Right cardiac atrium (tissue), 5 donors: Measurements from ENCODE around the gene GAS7. TPM values are rescaled to one million over a fixed set of nuclear protein-coding genes. Genes with fewer than 3 reads are reported as not detected.
A peak's percentile ranks its signal among the peaks of the same experiment; 100 is the strongest.

ENCODE experiments used
- ATAC-seq, 2 donors: fragments of 200-7000 bp; cut with Tn5 transposase; one replicate each; pipeline versions ENCODE4 v1.8.0 to v1.9.1; 2020; ENCODE audit warnings: moderate library complexity in 2 of 2, mild to moderate bottlenecking in 1 of 2
- DNase-seq, 3 donors: peaks; one replicate each; pipeline ENCODE4 v3.0.0-alpha.2; 2020
- H3K27ac ChIP-seq: one replicate; pipeline ENCODE4 v1.5.1; 2013; ENCODE audit warnings: mild to moderate bottlenecking, low read length, control low read depth, moderate library complexity
- H3K27me3 ChIP-seq: one replicate; pipeline ENCODE4 v1.6.1; 2013; ENCODE audit not compliant: control insufficient read depth, insufficient read depth
- H3K4me1 ChIP-seq: one replicate; pipeline ENCODE4 v1.6.1; 2013; ENCODE audit warnings: low read length; ENCODE audit not compliant: control insufficient read depth, insufficient read depth
- H3K4me3 ChIP-seq: one replicate; pipeline ENCODE4 v1.5.1; 2013; ENCODE audit warnings: low read length, control low read depth
- H3K9me3 ChIP-seq: one replicate; pipeline ENCODE4 v1.6.1; 2013; ENCODE audit warnings: low read length; ENCODE audit not compliant: control insufficient read depth
- WGBS: extraction: QIAGEN DNeasy Blood & Tissue Kit; methylation state at CpG from one replicate; pipeline ENCODE4 v1.1.7; 2013; 5-methylcytosine and 5-hydroxymethylcytosine counted together
- intact Hi-C, 4 donors: fragments of 100-400 bp; cut with DNase I; formaldehyde crosslinking; loops; one replicate each; pipeline versions ENCODE4 v1.11.0 to v1.14.0; 2022 to 2023
- polyA plus RNA-seq: library from polyadenylated mRNA; stranded (reverse); fragments of 200-250 nt; gene quantifications from one replicate; pipeline ENCODE4 v1.2.3, GENCODE V29; 2013
- total RNA-seq, 4 donors: library from RNA; stranded (reverse); fragmentation: NEBNext Ultra II Directional; extraction: Animal tissue kit (Norgen Biotek cat#: 25700); gene quantifications; one replicate each; pipeline ENCODE4 v1.2.1, GENCODE V29; 2021
- donor health status: healthy with polysubstance abuse.
- donor health status: DM: no; HTN: yes; CAD: no.
- donor health status: DM: no; HTN: no; CAD: no.
- donor health status: DM: no; HTN: yes; CAD: no; lungs with severe emphysema.
- donor health status: DM: yes; HTN: yes; CAD: no.

Gene GAS7
- total and polyA plus RNA-seq, 5 donors, result 40.3 to 200 (median 113) TPM

GRCh38 chr17:10130677-10131076, 67.7 kb downstream of the GAS7 start:
- H3K27me3 ChIP-seq, result no peaks in the 10 kb centered on the region
- ATAC-seq (no peak), DNase-seq (no peak)
- H3K4me1 ChIP-seq, result no peaks in the 10 kb centered on the region
- H3K9me3 ChIP-seq, result no peaks in the 10 kb centered on the region
- H3K27ac ChIP-seq, result no peak overlapping the region
- WGBS, result 82% methylated on average over 5 of the region's 5 CpGs
- intact Hi-C loops, result no loop called here
- H3K4me3 ChIP-seq, result no peak overlapping the region

- ATAC-seq (no peak), DNase-seq (no peak)
- H3K9me3 ChIP-seq, result no peaks in the 10 kb centered on the region
- intact Hi-C loops, result no loop called here
- H3K4me3 ChIP-seq, result no peak overlapping the region
- no peaks in the 10 kb centered on the region for H3K27me3 ChIP-seq
- 42% methylated on average over 5 of the region's 5 CpGs for WGBS
- H3K27ac ChIP-seq, result no peak overlapping the region
- no peaks in the 10 kb centered on the region for H3K4me1 ChIP-seq
Measured at GRCh38 chr17:10130263-10130662, 68.1 kb downstream of the GAS7 start.

GRCh38 chr17:10127819-10128425, 70.5 kb downstream of the GAS7 start:
- Histone ChIP-seq H3K4me1 (peaks cover 14% of the 10 kb centered on the region), H3K4me3 (no peak overlapping the region), H3K27me3 (no peaks in the 10 kb centered on the region), H3K9me3 (no peaks in the 10 kb centered on the region), H3K27ac (peak overlapping the region; percentile 49)
- DNase-seq (peak; percentile 91 to 97 (median 95)), ATAC-seq (peak; percentile 93 to 94)
- intact Hi-C loops, result loop anchor here in 3 of 4 donors (10.0 kb wide), 2 partner anchors 67 to 93 kb away; partner anchors contain the start of gene GAS7 (in 1 of the 3)
- 34% methylated on average over 19 of the region's 19 CpGs for WGBS

GRCh38 chr17:10126616-10127501, 71.5 kb downstream of the GAS7 start:
- WGBS, result 40% methylated on average over 16 of the region's 16 CpGs
- H3K27ac ChIP-seq, result peak overlapping the region; percentile 28
- no peaks in the 10 kb centered on the region for H3K27me3 ChIP-seq
- DNase-seq (peak; percentile 42 to 72 (median 71)), ATAC-seq (peak; percentile 8 to 24)
- intact Hi-C loops, result loop anchor here in 3 of 4 donors (10.0 kb wide), 2 partner anchors 68 to 92 kb away; partner anchors contain the start of gene GAS7 (in 1 of the 3)
- H3K9me3 ChIP-seq, result no peaks in the 10 kb centered on the region
- peaks cover 18% of the 10 kb centered on the region for H3K4me1 ChIP-seq
- H3K4me3 ChIP-seq, result no peak overlapping the region

GRCh38 chr17:10126276-10126615, 72.2 kb downstream of the GAS7 start:
- Histone ChIP-seq H3K27ac (peak overlapping the region; percentile 28), H3K4me3 (no peak overlapping the region), H3K4me1 (peaks cover 19% of the 10 kb centered on the region), H3K27me3 (no peaks in the 10 kb centered on the region), H3K9me3 (no peaks in the 10 kb centered on the region)
- intact Hi-C loops, result loop anchor here in 3 of 4 donors (10.0 kb wide), 2 partner anchors 69 to 91 kb away; partner anchors contain the start of gene GAS7 (in 1 of the 3)
- DNase-seq (peak in 1 of 3 donors; percentile 69), ATAC-seq (no peak)
- 69% methylated on average over 18 of the region's 18 CpGs for WGBS

GRCh38 chr17:10125531-10126275, 72.7 kb downstream of the GAS7 start:
- H3K27ac ChIP-seq, result peak overlapping the region; percentile 5

GRCh38 chr17:10123093-10123492, 75.3 kb downstream of the GAS7 start:
- H3K27ac ChIP-seq, result peak overlapping the region; percentile 68
- 71% methylated on average over 2 of the region's 2 CpGs for WGBS
- no peaks in the 10 kb centered on the region for H3K27me3 ChIP-seq
- no peak overlapping the region for H3K4me3 ChIP-seq
- no peaks in the 10 kb centered on the region for H3K9me3 ChIP-seq
- H3K4me1 ChIP-seq, result peaks cover 24% of the 10 kb centered on the region
- DNase-seq (peak in 1 of 3 donors; percentile 83), ATAC-seq (no peak)
- intact Hi-C loops, result loop anchor here in 3 of 4 donors (10.0 kb wide), 2 partner anchors 72 to 88 kb away; partner anchors contain the start of gene GAS7 (in 1 of the 3)

More at GRCh38 chr17:10125531-10126275, 72.7 kb downstream of the GAS7 start:
- H3K9me3 ChIP-seq, result no peaks in the 10 kb centered on the region
- WGBS, result 36% methylated on average over 11 of the region's 11 CpGs
- intact Hi-C loops, result loop anchor here in 3 of 4 donors (10.0 kb wide), 2 partner anchors 69 to 91 kb away; partner anchors contain the start of gene GAS7 (in 1 of the 3)
- no peak overlapping the region for H3K4me3 ChIP-seq
- DNase-seq (no peak), ATAC-seq (no peak)
- H3K27me3 ChIP-seq, result no peaks in the 10 kb centered on the region
- peaks cover 19% of the 10 kb centered on the region for H3K4me1 ChIP-seq

- no peak overlapping the region for H3K27ac ChIP-seq
- peak; percentile 70 to 91 (median 84) for DNase-seq
- ATAC-seq, result peak in 1 of 2 donors; percentile 3
- H3K4me1 ChIP-seq, result peaks cover 33% of the 10 kb centered on the region
- H3K4me3 ChIP-seq, result no peak overlapping the region
- WGBS, result 45% methylated on average over 17 of the region's 17 CpGs
- H3K27me3 ChIP-seq, result no peaks in the 10 kb centered on the region
- H3K9me3 ChIP-seq, result no peaks in the 10 kb centered on the region
- intact Hi-C loops, result loop anchor here in 3 of 4 donors (10.0 kb wide), 2 partner anchors 73 to 87 kb away; partner anchors contain the start of gene GAS7 (in 1 of the 3)
Measured at GRCh38 chr17:10121971-10122707, 76.3 kb downstream of the GAS7 start.

GRCh38 chr17:10120749-10121148, 77.7 kb downstream of the GAS7 start:
- peaks cover 35% of the 10 kb centered on the region for H3K4me1 ChIP-seq
- intact Hi-C loops, result loop anchor here in 3 of 4 donors (10.0 kb wide), 2 partner anchors 74 to 86 kb away; partner anchors contain the start of gene GAS7 (in 1 of the 3)
- DNase-seq, result no peak
- no peaks in the 10 kb centered on the region for H3K27me3 ChIP-seq
- 42% methylated on average over 12 of the region's 12 CpGs for WGBS
- ATAC-seq, result no peak
- no peaks in the 10 kb centered on the region for H3K9me3 ChIP-seq
- no peak overlapping the region for H3K4me3 ChIP-seq
- H3K27ac ChIP-seq, result no peak overlapping the region

GRCh38 chr17:10120109-10120485, 78.3 kb downstream of the GAS7 start:
- Histone ChIP-seq H3K4me1 (peaks cover 37% of the 10 kb centered on the region), H3K27ac (no peak overlapping the region), H3K9me3 (no peaks in the 10 kb centered on the region), H3K27me3 (no peaks in the 10 kb centered on the region), H3K4me3 (no peak overlapping the region)
- intact Hi-C loops, result loop anchor here in 3 of 4 donors (10.0 kb wide), 2 partner anchors 75 to 85 kb away; partner anchors contain the start of gene GAS7 (in 1 of the 3)
- no peak for ATAC-seq
- WGBS, result 73% methylated on average over 10 of the region's 10 CpGs
- DNase-seq, result no peak
